ENCODE results near the gene RAB5IF.

- no peak for TF ChIP-seq EZH2 (IDR thresholded peaks at IDR 0.05)
- no peak for TF ChIP-seq POLR2AphosphoS5 (IDR thresholded peaks at IDR 0.05; ENCODE audit: borderline replicate concordance, low read depth, low read length)
- no peak for TF ChIP-seq FOXP2 (optimal IDR thresholded peaks at IDR 0.05; ENCODE audit: control extremely low read depth, extremely low read length, insufficient read depth)
Observed at GRCh38 chr20:36645353-36645752, 39.8 kb downstream of the RAB5IF start.
